ENCODE measurements around the gene CHD2. TPM values are rescaled to one million over a fixed set of nuclear protein-coding genes. Genes with fewer than 3 reads are reported as not detected.

Gene CHD2
- total and polyA plus RNA-seq, 4 donors = 13.9 to 90.2 (median 49.4) TPM

- 83% methylated on average over 4 of the region's 4 CpGs for WGBS
- peaks cover 0 to 5% (median 1%) of the 10 kb centered on the region in 4 donors for H3K4me1 ChIP-seq (ENCODE audit: control insufficient read depth in 4 of 4, insufficient read depth in 4 of 4, low read length in 3 of 4)
- no peak overlapping the region for H3K4me3 ChIP-seq (ENCODE audit: low read depth in 1 of 3, low read length in 3 of 3)
- TF ChIP-seq CTCF (IDR thresholded peaks at IDR 0.05; ENCODE audit: low read depth, low read length, missing input control) = no peak
- H3K36me3 ChIP-seq (ENCODE audit: control insufficient read depth in 4 of 4, insufficient read depth in 3 of 4, low read depth in 1 of 4, low read length in 3 of 4) = peaks cover 5 to 68% (median 47%) of the 10 kb centered on the region in 4 donors
- H3K27me3 ChIP-seq (ENCODE audit: control insufficient read depth in 4 of 4, insufficient read depth in 4 of 4, low read length in 3 of 4) = no peaks in the 10 kb centered on the region
- no peaks in the 10 kb centered on the region for H3K9me3 ChIP-seq (ENCODE audit: control insufficient read depth in 4 of 4, low read length in 3 of 4)
- H3K9ac ChIP-seq (ENCODE audit: low read depth in 1 of 2, low read length in 2 of 2) = no peak overlapping the region
- DNase-seq (ENCODE audit: low spot score) = no peak
- H3K27ac ChIP-seq (ENCODE audit: low read depth in 1 of 2, low read length in 2 of 2) = no peak overlapping the region
Measured at GRCh38 chr15:92959219-92959618, 59.1 kb downstream of the CHD2 start.

GRCh38 chr15:92960996-92961681 is 61.0 kb downstream of the CHD2 start:
- TF ChIP-seq NR2F2 (IDR thresholded peaks at IDR 0.05) = no peak
- TF ChIP-seq RAD21 (IDR thresholded peaks at IDR 0.05) = no peak
- no peak for TF ChIP-seq HNF4A (conservative IDR thresholded peaks at IDR 0.05)
- no peak for TF ChIP-seq MAX (IDR thresholded peaks at IDR 0.05)
- no peak for TF ChIP-seq FOXA1 (IDR thresholded peaks at IDR 0.05)
- peaks cover 4 to 56% (median 33%) of the 10 kb centered on the region in 4 donors for H3K36me3 ChIP-seq (ENCODE audit: control insufficient read depth in 4 of 4, insufficient read depth in 3 of 4, low read depth in 1 of 4, low read length in 3 of 4)
- H3K9ac ChIP-seq (ENCODE audit: low read depth in 1 of 2, low read length in 2 of 2) = no peak overlapping the region
- H3K27me3 ChIP-seq (ENCODE audit: control insufficient read depth in 4 of 4, insufficient read depth in 4 of 4, low read length in 3 of 4) = no peaks in the 10 kb centered on the region
- H3K4me3 ChIP-seq (ENCODE audit: low read depth in 1 of 3, low read length in 3 of 3) = no peak overlapping the region
- WGBS = 86% methylated on average over 9 of the region's 9 CpGs
- no peak for DNase-seq (ENCODE audit: low spot score)
- no peaks in the 10 kb centered on the region for H3K9me3 ChIP-seq (ENCODE audit: control insufficient read depth in 4 of 4, low read length in 3 of 4)
- no peak overlapping the region for H3K27ac ChIP-seq (ENCODE audit: low read depth in 1 of 2, low read length in 2 of 2)
- peaks cover 0 to 5% (median 1%) of the 10 kb centered on the region in 4 donors for H3K4me1 ChIP-seq (ENCODE audit: control insufficient read depth in 4 of 4, insufficient read depth in 4 of 4, low read length in 3 of 4)

GRCh38 chr15:92962914-92963313 is 62.8 kb downstream of the CHD2 start:
- peaks cover 8 to 51% (median 29%) of the 10 kb centered on the region in 4 donors for H3K36me3 ChIP-seq (ENCODE audit: control insufficient read depth in 4 of 4, insufficient read depth in 3 of 4, low read depth in 1 of 4, low read length in 3 of 4)
- H3K9me3 ChIP-seq (ENCODE audit: control insufficient read depth in 4 of 4, low read length in 3 of 4) = no peaks in the 10 kb centered on the region
- no peak overlapping the region for H3K27ac ChIP-seq (ENCODE audit: low read depth in 1 of 2, low read length in 2 of 2)
- no peak overlapping the region for H3K9ac ChIP-seq (ENCODE audit: low read depth in 1 of 2, low read length in 2 of 2)
- H3K27me3 ChIP-seq (ENCODE audit: control insufficient read depth in 4 of 4, insufficient read depth in 4 of 4, low read length in 3 of 4) = no peaks in the 10 kb centered on the region
- TF ChIP-seq ZBTB33 (IDR thresholded peaks at IDR 0.05) (no peak), TAF1 (conservative IDR thresholded peaks at IDR 0.05) (no peak), REST (IDR thresholded peaks at IDR 0.05) (no peak), GABPA (IDR thresholded peaks at IDR 0.05 in 1 of 2, conservative IDR thresholded peaks at IDR 0.05 in 1 of 2) (no peak), JUND (IDR thresholded peaks at IDR 0.05) (no peak), MAX (IDR thresholded peaks at IDR 0.05) (no peak)
- H3K4me3 ChIP-seq (ENCODE audit: low read depth in 1 of 3, low read length in 3 of 3) = no peak overlapping the region
- H3K4me1 ChIP-seq (ENCODE audit: control insufficient read depth in 4 of 4, insufficient read depth in 4 of 4, low read length in 3 of 4) = peaks cover 0 to 5% (median 1%) of the 10 kb centered on the region in 4 donors
- DNase-seq (ENCODE audit: low spot score) = no peak
- WGBS = 98% methylated on average over 1 of the region's 1 CpG
